ENCODE results near the gene MXD4.

GRCh38 chr4:2298532-2298991 is 36.7 kb upstream of the MXD4 start:
- no peak for TF ChIP-seq REST (IDR thresholded peaks at IDR 0.05; ENCODE audit: low read depth, low read length)
- TF ChIP-seq CTCF (IDR thresholded peaks at IDR 0.05), result no peak
- TF ChIP-seq POLR2AphosphoS5 (IDR thresholded peaks at IDR 0.05; ENCODE audit: low read depth, low read length), result no peak
- TF ChIP-seq JUND (IDR thresholded peaks at IDR 0.05), result no peak
- TF ChIP-seq NRF1 (IDR thresholded peaks at IDR 0.05; ENCODE audit: low read depth, low read length), result no peak
- no peak for TF ChIP-seq EZH2phosphoT487 (IDR thresholded peaks at IDR 0.05; ENCODE audit: borderline replicate concordance, low read depth)
- no peak for TF ChIP-seq GABPA (IDR thresholded peaks at IDR 0.05; ENCODE audit: low read depth)
- no peak for TF ChIP-seq USF2 (IDR thresholded peaks at IDR 0.05; ENCODE audit: borderline replicate concordance, low read depth, low read length)
- no peak for TF ChIP-seq IRF3 (IDR thresholded peaks at IDR 0.05; ENCODE audit: low read depth, low read length)
- TF ChIP-seq EP300 (IDR thresholded peaks at IDR 0.05; ENCODE audit: borderline replicate concordance in 1 of 2, low read depth in 1 of 2, low read length in 1 of 2), result no peak
- TF ChIP-seq CHD2 (IDR thresholded peaks at IDR 0.05; ENCODE audit: low read length, partially characterized antibody), result no peak
- no peak for TF ChIP-seq TAF1 (IDR thresholded peaks at IDR 0.05; ENCODE audit: borderline replicate concordance, low read depth, low read length)
- no peak for TF ChIP-seq YY1 (IDR thresholded peaks at IDR 0.05; ENCODE audit: low read depth)
- TF ChIP-seq SMC3 (IDR thresholded peaks at IDR 0.05; ENCODE audit: low read depth, low read length), result no peak

Measured in SK-N-SH (cell line).